ENCODE results near the gene LPP.

Gene LPP

GRCh38 chr3:188832961-188833721 lies 679.2 kb downstream of the LPP start:
- Histone ChIP-seq H2AFZ (ENCODE audit: low read length) (no peak overlapping the region), H3K79me2 (ENCODE audit: insufficient read depth, low read length) (no peaks in the 10 kb centered on the region), H3K4me1 (ENCODE audit: insufficient read depth, low read length, severe bottlenecking) (peaks cover 8% of the 10 kb centered on the region), H3K9me3 (ENCODE audit: low read length) (no peaks in the 10 kb centered on the region), H4K20me1 (ENCODE audit: insufficient read depth, low read length) (no peaks in the 10 kb centered on the region), H3F3A (ENCODE audit: insufficient read depth, low read length) (no peaks in the 10 kb centered on the region), H3K27me3 (ENCODE audit: insufficient read depth, low read length) (no peaks in the 10 kb centered on the region), H3K4me2 (ENCODE audit: low read length) (no peak overlapping the region), H3K27ac (ENCODE audit: low read depth, low read length, poor library complexity, severe bottlenecking) (no peak overlapping the region), H3K9me2 (ENCODE audit: low read depth, low read length) (no peaks in the 10 kb centered on the region), H3K9ac (ENCODE audit: low read length) (no peak overlapping the region), H3K36me3 (ENCODE audit: insufficient read depth, low read length) (no peaks in the 10 kb centered on the region), H3K4me3 (ENCODE audit: low read depth, low read length, poor library complexity, severe bottlenecking) (no peak overlapping the region)
- TF ChIP-seq CTCF (IDR thresholded peaks at IDR 0.05; ENCODE audit: low read length) (no peak), EZH2 (IDR thresholded peaks at IDR 0.05; ENCODE audit: borderline replicate concordance, low read length) (no peak)

GRCh38 chr3:188834349-188834748 lies 680.4 kb downstream of the LPP start:
- H3K4me1 ChIP-seq (ENCODE audit: insufficient read depth, low read length, severe bottlenecking) = peaks cover 8% of the 10 kb centered on the region
- H3K27me3 ChIP-seq (ENCODE audit: insufficient read depth, low read length) = no peaks in the 10 kb centered on the region
- H3K9ac ChIP-seq (ENCODE audit: low read length) = no peak overlapping the region
- no peak overlapping the region for H3K27ac ChIP-seq (ENCODE audit: low read depth, low read length, poor library complexity, severe bottlenecking)
- no peaks in the 10 kb centered on the region for H4K20me1 ChIP-seq (ENCODE audit: insufficient read depth, low read length)
- no peak overlapping the region for H3K4me2 ChIP-seq (ENCODE audit: low read length)
- H3K36me3 ChIP-seq (ENCODE audit: insufficient read depth, low read length) = no peaks in the 10 kb centered on the region
- H3K79me2 ChIP-seq (ENCODE audit: insufficient read depth, low read length) = no peaks in the 10 kb centered on the region
- no peak overlapping the region for H3K4me3 ChIP-seq (ENCODE audit: low read depth, low read length, poor library complexity, severe bottlenecking)
- TF ChIP-seq EZH2 (IDR thresholded peaks at IDR 0.05; ENCODE audit: borderline replicate concordance, low read length) (no peak), CTCF (IDR thresholded peaks at IDR 0.05; ENCODE audit: low read length) (peak; percentile 64)
- no peak overlapping the region for H2AFZ ChIP-seq (ENCODE audit: low read length)
- H3K9me2 ChIP-seq (ENCODE audit: low read depth, low read length) = no peaks in the 10 kb centered on the region
- H3K9me3 ChIP-seq (ENCODE audit: low read length) = no peaks in the 10 kb centered on the region
- no peaks in the 10 kb centered on the region for H3F3A ChIP-seq (ENCODE audit: insufficient read depth, low read length)

- Histone ChIP-seq H2AFZ (ENCODE audit: low read length) (no peak overlapping the region), H3K79me2 (ENCODE audit: insufficient read depth, low read length) (no peaks in the 10 kb centered on the region), H3K9me3 (ENCODE audit: low read length) (no peaks in the 10 kb centered on the region), H3K9ac (ENCODE audit: low read length) (no peak overlapping the region), H4K20me1 (ENCODE audit: insufficient read depth, low read length) (no peaks in the 10 kb centered on the region), H3K4me3 (ENCODE audit: low read depth, low read length, poor library complexity, severe bottlenecking) (no peak overlapping the region), H3K4me2 (ENCODE audit: low read length) (no peak overlapping the region), H3K9me2 (ENCODE audit: low read depth, low read length) (no peaks in the 10 kb centered on the region), H3K27me3 (ENCODE audit: insufficient read depth, low read length) (no peaks in the 10 kb centered on the region), H3F3A (ENCODE audit: insufficient read depth, low read length) (no peaks in the 10 kb centered on the region), H3K36me3 (ENCODE audit: insufficient read depth, low read length) (no peaks in the 10 kb centered on the region), H3K27ac (ENCODE audit: low read depth, low read length, poor library complexity, severe bottlenecking) (no peak overlapping the region), H3K4me1 (ENCODE audit: insufficient read depth, low read length, severe bottlenecking) (peaks cover 6% of the 10 kb centered on the region)
- TF ChIP-seq CTCF (IDR thresholded peaks at IDR 0.05; ENCODE audit: low read length) = no peak
Observed at GRCh38 chr3:188839187-188839695, 685.3 kb downstream of the LPP start.
